GM12878 (cell line): ENCODE measurements around the gene HAUS7.

ENCODE experiments used
- CBFB ChIP-seq: IDR thresholded peaks from 2 replicates; pipeline ENCODE4 v1.6.1; 2016; ENCODE audit warnings: antibody characterized with exemption, low read depth
- CEBPZ ChIP-seq: fragments of 150-350 bp; IDR thresholded peaks from 2 replicates; pipeline ENCODE4 v1.6.1; 2016; ENCODE audit warnings: low read depth, low read length
- CTCF ChIP-seq, 3 experiments: IDR thresholded peaks in 2 of 3; conservative IDR thresholded peaks in 1 of 3; 2 replicates each; pipeline ENCODE4 v1.5.1; 2011; ENCODE audit warnings: low read depth in 3 of 3, low read length in 3 of 3, mild to moderate bottlenecking in 3 of 3, control low read depth in 2 of 3, moderate library complexity in 2 of 3, inconsistent platforms in 1 of 3, mixed read lengths in 1 of 3; ENCODE audit not compliant: control insufficient read depth in 2 of 3, insufficient read depth in 1 of 3; ENCODE audit errors: extremely low read depth in 1 of 3
- NFYB ChIP-seq: IDR thresholded peaks from 2 replicates; pipeline ENCODE4 v1.6.1; 2011; ENCODE audit warnings: low read depth, mild to moderate bottlenecking, low read length, improper control_type of control experiment, moderate library complexity; ENCODE audit not compliant: insufficient read depth
- POLR2A ChIP-seq: IDR thresholded peaks from 2 replicates; pipeline ENCODE4 v1.6.1; 2011; ENCODE audit warnings: low read depth, mild to moderate bottlenecking, low read length
- YY1 ChIP-seq: IDR thresholded peaks from 2 replicates; pipeline ENCODE4 v1.6.1; 2011; ENCODE audit warnings: low read depth, mild to moderate bottlenecking, low read length
- ZBTB33 ChIP-seq: fragments of 450-650 bp; IDR thresholded peaks from 2 replicates; pipeline ENCODE4 v1.6.1; 2017; ENCODE audit warnings: mild to moderate bottlenecking

- TF ChIP-seq POLR2A (no peak), CTCF (IDR thresholded peaks at IDR 0.05 in 2 of 3, conservative IDR thresholded peaks at IDR 0.05 in 1 of 3; ENCODE audit: control insufficient read depth in 2 of 3, extremely low read depth in 1 of 3, insufficient read depth in 1 of 3, low read depth in 3 of 3, low read length in 3 of 3) (no peak), YY1 (no peak), ZBTB33 (no peak), CBFB (no peak), CEBPZ (no peak), NFYB (no peak)
These were observed 6.8 kb downstream of the HAUS7 start for GRCh38 chrX:153463556-153463955.
